SU-DHL-6 (cell line): Measurements from ENCODE around the gene TCP11L2.
"Not testable (repeated sequence)": the region's sequence is repeated elsewhere in the genome, so short reads cannot be mapped to it uniquely, and the experiment has no call there.

Experiments used
- H2AFZ ChIP-seq: fragments of 200-600 bp; sonication (generic); 2 replicates; pipeline ENCODE4 v1.6.1; 2014; ENCODE audit warnings: low read depth, mild to moderate bottlenecking, moderate library complexity, mixed read lengths, antibody characterized with exemption, low read length; ENCODE audit not compliant: severe bottlenecking
- H3F3A ChIP-seq: fragments of 200-600 bp; shearing (Covaris generic); 2 replicates; pipeline ENCODE4 v1.6.0; 2016; ENCODE audit warnings: antibody characterized with exemption, mild to moderate bottlenecking; ENCODE audit not compliant: insufficient read depth
- H3K27ac ChIP-seq: fragments of 200-600 bp; sonication (generic); 2 replicates; pipeline ENCODE4 v1.5.1; 2016; ENCODE audit warnings: low read depth, mild to moderate bottlenecking, low read length, moderate library complexity, mixed read lengths
- H3K27me3 ChIP-seq: fragments of 200-600 bp; sonication (generic), shearing (Covaris generic); 2 replicates; pipeline ENCODE4 v1.6.0; 2014; ENCODE audit warnings: mild to moderate bottlenecking, low read length
- H3K36me3 ChIP-seq: fragments of 200-600 bp; sonication (generic); 2 replicates; pipeline ENCODE4 v1.6.1; 2014; ENCODE audit warnings: mild to moderate bottlenecking, low read length, mixed read lengths
- H3K4me2 ChIP-seq: fragments of 300-600, 200-600 bp; shearing (Covaris generic), sonication (generic); 2 replicates; pipeline ENCODE4 v1.6.0; 2014; ENCODE audit warnings: low read length, low read depth, mild to moderate bottlenecking; ENCODE audit not compliant: poor library complexity, severe bottlenecking
- H3K4me3 ChIP-seq: fragments of 200-600 bp; sonication (generic); 2 replicates; pipeline ENCODE4 v1.5.1; 2014; ENCODE audit warnings: antibody characterized with exemption, low read length, mild to moderate bottlenecking, mixed read lengths; ENCODE audit not compliant: insufficient read depth, poor library complexity, severe bottlenecking
- H3K79me2 ChIP-seq: fragments of 200-600 bp; sonication (generic); 2 replicates; pipeline ENCODE4 v1.6.1; 2014; ENCODE audit warnings: mild to moderate bottlenecking, low read length, moderate library complexity; ENCODE audit not compliant: insufficient read depth
- H3K9ac ChIP-seq: fragments of 200-600 bp; sonication (generic); 2 replicates; pipeline ENCODE4 v1.7.0; 2014; ENCODE audit warnings: mild to moderate bottlenecking, low read length
- H3K9me2 ChIP-seq: fragments of 200-600 bp; sonication (generic); replicated peaks from 2 replicates; pipeline ENCODE4 v1.6.1; 2014; ENCODE audit warnings: low read length; ENCODE audit not compliant: insufficient read depth
- H3K9me3 ChIP-seq: fragments of 200-600 bp; sonication (generic); 2 replicates; pipeline ENCODE4 v1.6.1; 2014; ENCODE audit warnings: low read length, mixed read lengths; ENCODE audit not compliant: insufficient read depth
- H4K20me1 ChIP-seq: fragments of 200-600 bp; sonication (generic); 2 replicates; pipeline ENCODE4 v1.6.1; 2014; ENCODE audit warnings: low read depth, mild to moderate bottlenecking, antibody characterized with exemption, low read length, moderate library complexity, mixed read lengths
- EZH2phosphoT487 ChIP-seq: fragments of 200-600 bp; sonication (generic), shearing (Covaris generic); conservative IDR thresholded peaks from 2 replicates; pipeline ENCODE4 v1.6.1; 2018; ENCODE audit warnings: mild to moderate bottlenecking, antibody characterized with exemption, low read length, moderate library complexity, mixed read lengths
- TF ChIP-seq, protein P1 (sequence below): fragments of 200-600 bp; sonication (generic); IDR thresholded peaks from one replicate; pipeline ENCODE4 v1.5.1; 2017; ENCODE audit warnings: antibody characterized with exemption, mild to moderate bottlenecking, low read length, moderate library complexity; ENCODE audit not compliant: insufficient read depth, poor library complexity, severe bottlenecking

The TCP11L2 gene

GRCh38 chr12:106378788-106379187 is 76.3 kb downstream of the TCP11L2 start:
- peaks cover 11% of the 10 kb centered on the region; the same call in 1 of the 2 replicates for H3K36me3 ChIP-seq

DNA sequence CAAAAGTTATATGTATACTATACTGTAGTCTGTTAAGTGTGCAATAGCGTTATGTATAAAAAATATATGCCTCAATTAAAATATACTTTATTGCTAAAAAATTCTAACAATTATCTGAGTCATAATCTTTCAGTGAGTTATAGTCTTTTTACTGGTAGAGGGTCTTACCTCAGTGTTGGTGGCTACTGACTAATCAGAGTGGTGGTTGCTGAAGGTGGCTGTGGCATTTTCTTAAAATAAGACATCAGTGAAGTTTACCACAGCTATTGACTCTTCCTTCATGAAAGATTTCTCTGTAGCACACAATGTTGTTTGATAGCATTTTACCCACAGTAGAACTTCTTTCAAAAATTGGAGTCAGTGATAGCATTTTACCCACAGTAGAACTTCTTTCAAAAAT is 78.4 kb downstream of the TCP11L2 start:
- H3K4me2 ChIP-seq = no peak overlapping the region
- H3K79me2 ChIP-seq = no peaks in the 10 kb centered on the region
- peaks cover 11% of the 10 kb centered on the region; the same call in 1 of the 2 replicates for H3K36me3 ChIP-seq
- H3F3A ChIP-seq = peaks cover 5% of the 10 kb centered on the region; the same call in 1 of the 2 replicates
- H3K4me3 ChIP-seq = no peak overlapping the region
- H3K9ac ChIP-seq = no peak overlapping the region
- TF ChIP-seq, protein P1, sequence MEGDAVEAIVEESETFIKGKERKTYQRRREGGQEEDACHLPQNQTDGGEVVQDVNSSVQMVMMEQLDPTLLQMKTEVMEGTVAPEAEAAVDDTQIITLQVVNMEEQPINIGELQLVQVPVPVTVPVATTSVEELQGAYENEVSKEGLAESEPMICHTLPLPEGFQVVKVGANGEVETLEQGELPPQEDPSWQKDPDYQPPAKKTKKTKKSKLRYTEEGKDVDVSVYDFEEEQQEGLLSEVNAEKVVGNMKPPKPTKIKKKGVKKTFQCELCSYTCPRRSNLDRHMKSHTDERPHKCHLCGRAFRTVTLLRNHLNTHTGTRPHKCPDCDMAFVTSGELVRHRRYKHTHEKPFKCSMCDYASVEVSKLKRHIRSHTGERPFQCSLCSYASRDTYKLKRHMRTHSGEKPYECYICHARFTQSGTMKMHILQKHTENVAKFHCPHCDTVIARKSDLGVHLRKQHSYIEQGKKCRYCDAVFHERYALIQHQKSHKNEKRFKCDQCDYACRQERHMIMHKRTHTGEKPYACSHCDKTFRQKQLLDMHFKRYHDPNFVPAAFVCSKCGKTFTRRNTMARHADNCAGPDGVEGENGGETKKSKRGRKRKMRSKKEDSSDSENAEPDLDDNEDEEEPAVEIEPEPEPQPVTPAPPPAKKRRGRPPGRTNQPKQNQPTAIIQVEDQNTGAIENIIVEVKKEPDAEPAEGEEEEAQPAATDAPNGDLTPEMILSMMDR = no peak
- TF ChIP-seq EZH2phosphoT487 = no peak
- H3K9me3 ChIP-seq = no peaks in the 10 kb centered on the region
- H4K20me1 ChIP-seq = no peaks in the 10 kb centered on the region
- H3K9me2 ChIP-seq = no peaks in the 10 kb centered on the region
- no peak overlapping the region for H3K27ac ChIP-seq
- no peaks in the 10 kb centered on the region for H3K27me3 ChIP-seq
- H2AFZ ChIP-seq = no peak overlapping the region

More at GRCh38 chr12:106378788-106379187, 76.3 kb downstream of the TCP11L2 start:
- no peaks in the 10 kb centered on the region for H3K27me3 ChIP-seq
- TF ChIP-seq, protein P1 = no peak
- TF ChIP-seq EZH2phosphoT487 = no peak
- no peak overlapping the region for H3K9ac ChIP-seq
- H3K4me2 ChIP-seq = no peak overlapping the region
- H4K20me1 ChIP-seq = no peaks in the 10 kb centered on the region
- H3K4me3 ChIP-seq = no peak overlapping the region
- H3K9me2 ChIP-seq = no peaks in the 10 kb centered on the region
- H3K79me2 ChIP-seq = no peaks in the 10 kb centered on the region
- H3K27ac ChIP-seq = no peak overlapping the region
- no peaks in the 10 kb centered on the region for H3F3A ChIP-seq
- no peak overlapping the region for H2AFZ ChIP-seq
- no peaks in the 10 kb centered on the region for H3K9me3 ChIP-seq

DNA sequence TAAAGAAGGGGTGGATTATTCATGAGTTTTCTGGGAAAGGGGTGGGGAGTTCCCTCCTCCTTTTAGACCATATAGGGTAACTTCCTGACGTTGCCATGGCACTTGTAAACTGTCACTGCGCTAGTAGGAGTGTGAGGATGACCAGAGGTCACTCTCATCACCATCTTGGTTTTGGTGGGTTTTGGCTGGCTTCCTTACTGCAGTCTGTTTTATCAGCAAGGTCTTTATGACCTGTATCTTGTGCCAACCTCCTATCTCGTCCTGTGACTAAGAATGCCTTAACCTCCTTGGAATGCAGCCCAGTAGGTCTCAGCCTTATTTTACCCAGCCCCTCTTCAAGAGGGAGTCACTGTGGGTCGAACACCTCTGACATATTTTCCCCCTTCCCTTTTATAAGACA is 79.3 kb downstream of the TCP11L2 start:
- not testable (repeated sequence) for H2AFZ ChIP-seq, H3K36me3 ChIP-seq, H3K27me3 ChIP-seq, H3F3A ChIP-seq, H3K9me2 ChIP-seq, H3K27ac ChIP-seq, H3K79me2 ChIP-seq, H4K20me1 ChIP-seq, H3K4me2 ChIP-seq, H3K9me3 ChIP-seq, H3K4me3 ChIP-seq, H3K9ac ChIP-seq

DNA sequence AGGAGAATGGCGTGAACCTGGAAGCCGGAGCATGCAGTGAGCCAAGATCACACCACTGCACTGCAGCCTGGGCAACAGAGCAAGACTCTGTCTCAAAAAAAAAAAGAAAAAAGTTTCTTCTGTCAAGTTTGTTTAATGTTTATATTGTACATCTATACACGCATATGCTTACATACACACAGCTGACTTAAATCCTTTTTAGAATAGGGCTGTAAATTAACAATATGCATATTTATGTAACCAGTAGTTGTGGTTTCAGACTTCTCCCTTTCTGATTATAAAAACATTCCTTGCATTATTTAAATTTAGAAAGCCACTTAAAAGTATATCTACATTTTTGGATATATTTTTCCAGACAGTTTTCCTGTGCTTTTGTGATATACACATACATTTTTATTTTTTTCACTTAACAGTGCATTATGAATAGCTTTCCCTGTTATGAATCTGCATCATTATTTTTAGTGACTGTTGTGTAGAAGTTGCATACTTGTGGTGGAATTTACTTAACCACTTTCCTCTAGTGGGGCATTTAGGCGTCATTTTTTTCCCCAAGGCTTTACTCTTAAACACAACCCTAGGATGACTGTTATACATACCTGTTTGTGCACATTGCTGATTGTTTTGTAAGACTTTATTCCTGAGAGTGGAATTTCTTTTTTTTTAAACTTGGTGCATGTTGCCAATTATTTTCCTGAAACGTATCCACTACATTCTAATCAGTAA is 84.4 kb downstream of the TCP11L2 start:
- no peak for TF ChIP-seq EZH2phosphoT487
- no peak overlapping the region for H3K4me2 ChIP-seq
- H3K79me2 ChIP-seq = no peaks in the 10 kb centered on the region
- no peak overlapping the region for H3K27ac ChIP-seq
- no peaks in the 10 kb centered on the region for H4K20me1 ChIP-seq
- peaks cover 5% of the 10 kb centered on the region; the same call in 1 of the 2 replicates for H3F3A ChIP-seq
- H3K36me3 ChIP-seq = no peaks in the 10 kb centered on the region
- H3K9me3 ChIP-seq = no peaks in the 10 kb centered on the region
- H3K27me3 ChIP-seq = no peaks in the 10 kb centered on the region
- H3K4me3 ChIP-seq = no peak overlapping the region
- H3K9ac ChIP-seq = no peak overlapping the region
- H2AFZ ChIP-seq = no peak overlapping the region
- H3K9me2 ChIP-seq = no peaks in the 10 kb centered on the region
